HG02798 (cell line): ENCODE data around the gene ZSCAN4.

Experiments
- ATAC-seq: cut with Tn5 transposase; IDR thresholded peaks from one replicate; pipeline ENCODE4 v1.9.1; 2021; ENCODE audit warnings: mild to moderate bottlenecking; ENCODE audit not compliant: unreplicated experiment, poor library complexity

The ZSCAN4 gene, protein sequence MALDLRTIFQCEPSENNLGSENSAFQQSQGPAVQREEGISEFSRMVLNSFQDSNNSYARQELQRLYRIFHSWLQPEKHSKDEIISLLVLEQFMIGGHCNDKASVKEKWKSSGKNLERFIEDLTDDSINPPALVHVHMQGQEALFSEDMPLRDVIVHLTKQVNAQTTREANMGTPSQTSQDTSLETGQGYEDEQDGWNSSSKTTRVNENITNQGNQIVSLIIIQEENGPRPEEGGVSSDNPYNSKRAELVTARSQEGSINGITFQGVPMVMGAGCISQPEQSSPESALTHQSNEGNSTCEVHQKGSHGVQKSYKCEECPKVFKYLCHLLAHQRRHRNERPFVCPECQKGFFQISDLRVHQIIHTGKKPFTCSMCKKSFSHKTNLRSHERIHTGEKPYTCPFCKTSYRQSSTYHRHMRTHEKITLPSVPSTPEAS

DNA sequence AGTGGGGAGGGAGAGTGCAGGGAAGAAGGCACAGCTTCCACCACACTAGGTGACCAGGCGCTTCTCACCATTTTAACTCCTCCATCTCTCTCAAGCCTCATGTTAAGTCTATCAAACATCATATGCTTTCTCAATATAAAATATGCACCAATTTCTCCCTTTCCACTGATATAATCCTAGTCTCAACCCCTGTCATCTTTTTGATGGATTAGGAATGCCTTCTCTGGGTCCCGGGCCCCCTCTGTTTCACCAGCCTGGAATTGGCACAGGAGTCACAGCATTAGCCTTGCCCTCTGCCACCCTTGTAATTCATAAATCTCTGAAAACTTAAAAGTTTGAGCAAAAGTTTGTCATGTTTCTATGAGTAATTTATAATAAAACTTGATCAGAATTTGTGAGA is at the start of gene ZSCAN4:
Gene ZSCAN4 (plus strand): TSS at position 301 of the 400 bp plus-strand sequence. CDS start 7,211 bp downstream, outside the sequence.
- ATAC-seq: no peak

DNA sequence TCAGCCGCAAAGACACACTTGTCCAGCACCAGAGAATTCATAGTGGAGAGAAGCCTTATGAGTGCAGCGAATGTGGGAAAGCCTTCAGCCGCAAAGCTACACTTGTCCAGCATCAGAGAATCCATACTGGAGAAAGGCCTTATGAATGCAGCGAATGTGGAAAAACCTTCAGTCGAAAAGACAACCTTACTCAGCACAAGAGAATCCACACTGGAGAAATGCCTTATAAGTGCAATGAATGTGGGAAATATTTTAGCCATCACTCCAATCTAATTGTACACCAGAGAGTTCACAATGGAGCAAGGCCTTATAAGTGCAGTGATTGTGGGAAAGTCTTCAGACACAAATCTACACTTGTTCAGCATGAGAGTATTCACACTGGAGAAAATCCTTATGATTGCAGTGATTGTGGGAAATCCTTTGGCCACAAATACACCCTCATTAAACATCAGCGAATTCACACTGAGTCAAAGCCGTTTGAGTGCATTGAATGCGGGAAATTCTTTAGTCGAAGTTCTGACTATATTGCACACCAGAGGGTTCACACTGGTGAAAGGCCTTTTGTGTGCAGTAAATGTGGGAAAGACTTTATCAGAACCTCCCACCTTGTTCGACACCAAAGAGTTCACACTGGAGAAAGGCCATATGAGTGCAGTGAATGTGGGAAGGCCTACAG is 47.9 kb upstream of the ZSCAN4 start:
- ATAC-seq: no peak

GRCh38 chr19:57623091-57623490 is 45.6 kb upstream of the ZSCAN4 start:
- no peak for ATAC-seq

DNA sequence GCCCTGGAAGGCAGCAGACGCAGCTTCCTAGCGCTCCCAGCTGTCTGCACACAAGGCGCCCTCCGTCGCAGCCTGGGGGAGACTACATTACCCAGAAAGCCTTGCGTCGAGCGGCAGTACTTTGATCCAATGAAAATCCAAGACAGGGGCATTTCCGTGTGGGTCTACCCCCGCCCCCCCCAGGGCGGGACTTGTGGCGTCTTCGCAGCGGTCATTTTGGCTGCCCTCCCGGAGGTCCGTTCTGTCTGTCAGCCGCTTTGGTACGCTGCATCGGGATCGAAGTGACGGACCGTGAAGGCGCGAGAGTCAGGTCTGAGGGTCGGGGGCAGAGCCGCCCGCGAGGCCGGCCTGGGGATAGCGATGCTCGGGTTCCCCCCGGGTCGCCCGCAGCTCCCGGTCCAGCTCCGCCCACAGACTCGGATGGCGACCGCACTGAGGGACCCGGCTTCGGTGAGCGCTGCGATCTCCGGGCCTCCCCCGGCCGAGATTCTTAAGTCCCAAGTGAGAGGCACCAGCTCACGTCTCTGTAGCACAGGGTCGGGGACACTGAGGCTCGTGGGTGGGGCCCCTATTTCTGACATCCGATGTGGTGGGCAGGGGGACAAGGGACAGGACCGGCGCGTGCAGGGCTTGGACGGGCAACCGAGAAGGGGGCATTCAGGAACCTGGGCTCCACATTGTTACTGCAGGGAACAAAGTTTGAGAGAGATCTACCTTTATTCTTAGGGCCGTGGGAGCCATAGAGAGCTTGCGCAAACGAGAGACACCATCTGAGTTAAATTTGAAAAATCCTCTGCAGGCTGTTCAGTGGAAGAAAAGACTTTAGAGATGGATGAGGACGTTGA is 35.5 kb upstream of the ZSCAN4 start, which contains the start of gene ZNF211:
Gene ZNF211 (plus strand): TSS at position 182 of the 845 bp plus-strand sequence. CDS start 179 bp downstream, at position 361.
- peak; percentile 98 for ATAC-seq

DNA sequence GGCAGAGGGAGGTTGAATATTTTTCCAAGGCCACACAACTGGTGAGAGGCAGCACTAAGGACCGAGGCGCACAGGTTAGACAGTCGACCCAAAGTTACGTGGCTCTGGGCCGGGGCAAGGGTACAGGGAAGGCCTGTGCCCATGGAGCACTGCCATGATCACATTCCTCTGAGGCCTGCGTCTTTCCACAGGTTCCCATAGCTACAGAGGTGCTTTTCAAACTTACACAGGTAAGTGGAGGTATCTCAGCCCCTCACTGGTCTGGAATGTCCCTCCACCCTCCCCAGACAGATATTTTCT is 35.0 kb upstream of the ZSCAN4 start:
- ATAC-seq: no peak

GRCh38 chr19:57637379-57637778 is 31.4 kb upstream of the ZSCAN4 start:
- no peak for ATAC-seq

DNA sequence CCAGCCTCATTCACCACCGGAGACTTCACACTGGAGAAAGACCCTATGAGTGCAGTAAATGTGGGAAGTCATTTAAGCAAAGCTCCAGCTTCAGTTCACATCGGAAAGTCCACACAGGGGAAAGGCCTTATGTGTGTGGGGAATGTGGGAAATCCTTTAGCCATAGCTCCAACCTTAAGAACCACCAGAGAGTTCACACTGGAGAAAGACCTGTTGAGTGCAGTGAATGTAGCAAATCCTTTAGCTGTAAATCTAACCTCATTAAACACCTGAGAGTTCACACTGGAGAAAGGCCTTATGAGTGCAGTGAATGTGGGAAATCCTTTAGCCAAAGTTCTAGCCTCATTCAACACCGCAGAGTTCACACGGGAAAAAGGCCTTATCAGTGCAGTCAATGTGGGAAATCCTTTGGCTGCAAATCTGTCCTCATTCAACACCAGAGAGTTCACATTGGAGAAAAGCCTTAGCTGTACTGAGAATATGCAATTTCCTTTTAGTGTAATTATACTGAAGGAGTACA is 27.0 kb upstream of the ZSCAN4 start:
- ATAC-seq: no peak

GRCh38 chr19:57642396-57643046 is 26.2 kb upstream of the ZSCAN4 start:
- no peak for ATAC-seq

- no peak for ATAC-seq
These were observed 25.0 kb upstream of the ZSCAN4 start for GRCh38 chr19:57643734-57644133.

DNA sequence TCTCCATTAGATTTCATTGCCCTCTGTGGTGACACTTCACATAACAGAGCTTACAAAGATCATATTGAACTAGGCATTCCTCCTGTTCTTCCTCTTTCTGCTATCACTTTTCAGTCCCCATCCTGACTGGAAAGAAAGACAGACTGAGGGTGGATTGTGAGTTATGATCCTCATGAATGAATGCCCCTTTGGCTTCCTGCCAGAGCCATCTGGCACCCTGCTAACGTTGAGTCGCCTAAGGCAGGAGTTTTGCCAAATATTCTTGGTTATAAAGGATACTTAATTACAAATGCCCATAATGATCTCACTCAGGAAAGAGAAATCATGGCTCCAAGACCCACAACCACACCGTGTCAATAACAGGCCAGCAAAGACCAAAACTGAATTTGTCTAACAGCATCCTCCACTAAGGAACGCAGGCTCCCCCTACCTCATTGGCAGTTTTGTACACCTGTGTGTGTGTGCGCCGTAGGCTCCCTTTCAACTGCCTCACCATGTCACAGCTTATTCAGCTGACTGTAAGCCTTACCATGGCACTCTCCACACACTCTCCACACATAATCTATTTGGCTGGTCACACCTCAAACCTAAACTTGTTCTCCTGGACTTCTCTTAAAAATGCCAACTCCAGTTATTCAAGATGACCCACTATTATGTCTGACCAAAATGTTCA is 20.3 kb upstream of the ZSCAN4 start:
- no peak for ATAC-seq

DNA sequence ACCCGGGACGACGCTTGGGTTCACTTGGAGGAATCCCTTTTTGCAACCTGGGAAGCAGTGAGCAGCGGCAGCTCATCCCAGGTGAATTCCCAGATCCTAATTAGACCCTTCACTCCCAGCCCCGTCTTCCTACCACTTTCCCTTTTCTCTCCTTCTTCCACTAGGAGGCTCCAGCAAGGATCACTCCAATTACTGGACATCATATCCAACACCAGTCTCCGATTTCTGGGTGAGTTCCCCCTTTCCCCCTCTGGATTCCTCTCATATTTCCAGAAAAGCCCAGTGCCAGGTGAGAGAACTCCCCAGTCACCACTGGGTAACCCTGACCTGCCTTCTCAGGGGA is 17.1 kb upstream of the ZSCAN4 start:
- no peak for ATAC-seq

GRCh38 chr19:57653689-57654088 is 15.0 kb upstream of the ZSCAN4 start:
- no peak for ATAC-seq

- no peak for ATAC-seq
These were observed 13.3 kb upstream of the ZSCAN4 start for GRCh38 chr19:57655443-57655842.

DNA sequence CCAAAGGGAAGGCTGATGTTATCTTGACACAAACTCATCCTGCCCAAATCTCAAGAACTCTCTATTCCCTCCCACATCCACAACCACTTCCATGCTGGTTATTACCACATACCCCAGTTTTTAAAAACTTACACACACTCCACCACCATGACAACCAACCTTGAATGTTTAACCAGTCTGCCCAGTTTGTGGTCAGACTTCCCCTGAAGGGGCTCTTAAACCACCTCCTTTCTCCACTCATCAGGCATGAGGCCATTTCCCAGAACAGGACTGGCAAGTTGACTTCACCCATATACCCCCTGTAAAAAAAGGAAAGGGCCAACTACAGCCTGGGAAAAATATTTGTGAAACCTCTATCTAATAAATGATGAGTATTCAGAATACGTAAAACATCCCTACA is 12.4 kb upstream of the ZSCAN4 start:
- no peak for ATAC-seq

GRCh38 chr19:57664269-57665127 is 4.2 kb upstream of the ZSCAN4 start:
- no peak for ATAC-seq

DNA sequence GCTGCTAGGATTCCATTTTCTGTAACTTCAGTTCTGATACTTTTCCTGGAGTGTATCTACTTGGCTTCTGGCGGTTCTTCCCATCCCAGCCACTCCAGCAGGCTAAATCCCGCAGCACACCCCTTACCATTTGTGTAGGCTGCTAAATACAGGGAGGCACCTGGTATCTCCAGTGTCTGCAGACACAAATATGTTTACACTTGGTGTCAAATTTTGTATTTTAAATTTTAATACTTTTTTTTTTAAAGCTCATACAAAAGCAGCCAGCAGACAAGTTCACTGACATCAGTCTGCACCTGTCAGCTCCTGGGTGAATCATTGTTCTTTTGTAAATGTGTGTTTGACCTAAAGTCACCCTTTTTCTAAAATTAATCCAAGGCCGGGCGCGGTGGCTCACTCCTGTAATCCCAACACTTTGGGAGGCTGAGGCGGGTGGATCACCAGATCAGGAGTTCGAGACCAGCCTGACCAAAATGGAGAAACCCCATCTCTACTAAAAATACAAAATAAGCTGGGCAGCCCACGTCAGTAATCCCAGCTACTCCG is 3.4 kb upstream of the ZSCAN4 start:
- no peak for ATAC-seq

DNA sequence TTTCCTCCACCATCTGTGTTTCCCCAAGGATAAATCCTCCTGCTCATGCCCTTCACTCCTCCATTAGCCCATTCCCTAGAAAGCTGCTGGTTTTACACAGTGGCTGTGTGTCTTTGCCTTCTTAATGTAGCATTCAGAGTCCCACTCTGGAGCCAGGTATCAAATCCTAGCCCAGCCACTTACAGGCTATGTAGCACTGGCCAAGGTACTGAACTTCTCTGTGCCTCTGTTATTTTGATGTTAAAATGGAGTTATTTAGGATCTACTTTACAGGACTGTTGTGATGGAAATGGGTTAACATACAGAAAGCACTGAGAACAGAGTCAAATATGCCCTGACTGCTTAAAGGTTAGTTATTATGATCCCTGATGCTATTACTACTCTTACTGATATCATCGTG is 1.5 kb upstream of the ZSCAN4 start:
- ATAC-seq: no peak

- ATAC-seq: no peak
These were observed 2.6 kb downstream of the ZSCAN4 start for GRCh38 chr19:57671124-57671895.
